HG03135 (cell line): ENCODE data around the gene SLC25A26.
"Not testable (repeated sequence)": the region's sequence is repeated elsewhere in the genome, so short reads cannot be mapped to it uniquely, and the experiment has no call there.

Experiments used
- ATAC-seq: cut with Tn5 transposase; IDR thresholded peaks from one replicate; pipeline ENCODE4 v1.9.1; 2021; ENCODE audit warnings: mild to moderate bottlenecking, moderate library complexity; ENCODE audit not compliant: unreplicated experiment

SLC25A26 gene

DNA sequence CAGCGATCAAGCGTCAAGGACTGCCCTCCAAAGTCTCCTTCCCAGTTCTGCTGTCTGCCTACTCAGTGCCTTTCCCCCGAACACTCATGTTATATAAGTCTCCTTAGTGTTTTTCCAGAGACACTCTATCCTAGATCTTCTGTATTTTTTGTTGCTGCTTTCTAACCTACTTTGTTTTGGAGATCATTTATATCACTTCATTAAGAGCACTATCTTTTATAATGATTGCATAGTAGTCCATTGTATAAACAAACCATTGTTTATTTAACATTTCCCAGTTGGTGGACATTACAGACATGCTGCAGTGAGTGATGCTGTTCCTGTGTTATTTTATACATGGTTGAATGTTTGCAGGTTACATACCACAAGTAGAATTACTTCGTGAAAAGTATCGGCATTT is 47.1 kb downstream of the SLC25A26 start:
- ATAC-seq = no peak

DNA sequence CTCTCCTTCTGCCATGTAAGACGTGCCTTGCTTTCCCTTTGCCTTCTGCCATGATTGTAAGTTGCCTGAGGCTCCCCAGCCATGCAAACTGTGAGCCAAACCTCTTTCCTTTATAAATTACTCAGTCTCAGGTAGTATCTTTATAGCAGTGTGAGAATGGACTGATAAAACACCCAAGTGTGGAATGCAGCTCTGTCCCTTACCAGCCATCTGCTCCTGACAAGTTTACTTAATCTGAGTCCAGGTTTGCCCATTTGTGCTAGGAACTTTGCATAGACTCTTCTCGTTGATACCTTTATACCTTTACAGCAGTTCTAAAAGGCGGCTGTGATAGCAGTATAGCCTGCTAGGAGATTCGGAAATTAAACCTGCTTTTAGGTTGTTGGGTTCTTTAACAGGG is 48.1 kb downstream of the SLC25A26 start:
- ATAC-seq = no peak

DNA sequence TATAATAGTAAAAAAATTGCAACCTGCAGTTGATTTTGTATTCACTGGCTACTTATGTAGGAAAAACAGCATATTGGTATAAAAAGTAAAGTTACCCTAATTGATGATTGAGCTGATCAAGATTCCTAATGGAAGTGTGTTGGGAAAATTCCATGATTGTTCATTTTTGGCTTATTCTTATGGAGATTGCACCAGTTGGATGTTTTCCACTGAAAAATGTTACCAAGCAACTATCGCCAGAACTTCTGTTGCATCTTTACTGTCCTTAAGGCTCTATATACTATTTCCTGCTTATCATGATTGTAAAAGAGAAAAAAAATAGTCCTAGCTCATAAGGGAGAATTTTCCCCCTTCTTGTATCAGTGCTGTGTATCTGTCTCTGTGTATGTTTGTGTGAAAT is 48.6 kb downstream of the SLC25A26 start:
- ATAC-seq = no peak

DNA sequence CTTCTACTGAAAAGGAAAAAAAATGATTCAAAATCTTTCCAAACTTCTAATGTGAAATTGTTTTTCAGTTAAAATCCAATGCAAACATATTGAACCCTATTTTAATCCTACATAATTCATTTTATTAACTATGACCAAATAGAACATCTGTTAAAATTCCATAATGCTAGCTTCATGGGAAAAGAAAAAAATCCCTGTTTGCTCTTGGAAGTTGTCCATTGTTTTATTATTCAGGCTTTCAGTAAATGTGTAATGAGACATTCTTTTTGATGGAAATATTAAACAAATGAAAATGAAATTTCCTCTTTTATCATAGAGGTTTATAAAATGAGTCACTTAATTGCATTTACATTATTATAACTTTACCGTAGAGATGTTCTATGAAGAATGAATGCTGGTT is 49.5 kb downstream of the SLC25A26 start:
- ATAC-seq = no peak

DNA sequence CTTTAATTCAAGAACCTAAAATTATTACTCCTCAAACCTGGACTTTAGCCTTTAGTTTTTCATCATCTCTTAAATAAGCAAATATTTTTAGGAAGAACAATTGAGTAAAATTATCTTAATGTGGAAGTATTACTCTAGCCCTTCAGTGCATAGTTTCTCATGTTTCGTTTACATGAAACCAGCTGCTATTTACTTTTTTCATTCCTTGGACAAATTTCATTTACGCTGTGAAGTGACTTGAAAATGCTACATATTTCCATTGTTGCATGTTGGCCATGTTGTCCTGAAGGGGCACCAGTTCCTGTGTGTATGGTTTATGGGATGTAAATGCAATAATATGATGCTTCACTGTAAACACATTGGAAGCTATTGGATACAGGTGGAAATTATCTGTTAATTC is 49.9 kb downstream of the SLC25A26 start:
- ATAC-seq = no peak

DNA sequence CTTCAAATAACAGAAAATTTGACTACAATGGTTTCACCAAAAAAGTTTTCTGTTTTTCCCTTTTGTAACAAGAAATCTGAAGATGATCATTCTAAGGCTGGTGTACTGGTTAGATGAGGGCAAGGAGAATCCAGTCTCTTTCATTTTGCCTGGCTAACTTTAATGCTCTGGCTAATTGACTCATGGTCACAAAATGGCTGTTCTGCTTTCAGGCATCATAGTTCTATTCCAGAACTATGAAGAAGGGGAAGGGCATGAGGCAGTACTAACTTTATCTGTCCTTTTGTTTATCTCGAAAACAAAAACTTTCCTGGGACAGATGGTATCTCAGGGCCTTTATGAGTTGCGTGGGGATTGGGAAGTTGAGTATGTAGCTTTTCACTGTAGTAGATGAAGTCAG is 50.4 kb downstream of the SLC25A26 start:
- no peak for ATAC-seq

DNA sequence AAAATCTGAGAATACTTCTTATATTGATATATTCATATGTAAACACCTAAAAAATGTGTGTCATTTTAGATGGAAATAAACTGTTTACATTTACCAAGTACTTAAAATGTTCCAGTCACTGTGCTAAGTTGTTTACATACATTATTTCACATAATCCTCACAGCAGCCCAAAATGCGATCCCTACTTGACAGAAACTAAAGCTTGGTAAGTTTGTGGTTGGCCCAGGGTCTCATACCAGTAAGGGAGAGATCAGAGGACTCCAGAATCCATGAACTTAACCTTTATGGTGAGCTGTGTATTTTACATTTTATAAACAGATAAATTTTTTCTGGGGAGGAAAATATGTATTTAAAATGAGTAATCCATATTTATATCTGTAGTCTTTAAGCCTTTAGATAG is 51.2 kb downstream of the SLC25A26 start:
- ATAC-seq = no peak

DNA sequence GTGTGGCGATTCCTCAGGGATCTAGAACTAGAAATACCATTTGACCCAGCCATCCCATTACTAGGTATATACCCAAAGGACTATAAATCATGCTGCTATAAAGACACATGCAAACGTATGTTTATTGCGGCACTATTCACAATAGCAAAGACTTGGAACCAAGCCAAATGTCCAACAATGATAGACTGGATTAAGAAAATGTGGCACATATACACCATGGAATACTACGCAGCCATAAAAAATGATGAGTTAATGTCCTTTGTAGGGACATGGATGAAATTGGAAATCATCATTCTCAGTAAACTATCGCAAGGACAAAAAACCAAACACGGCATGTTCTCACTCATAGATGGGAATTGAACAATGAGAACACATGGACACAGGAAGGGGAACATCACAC is 54.0 kb downstream of the SLC25A26 start:
- not testable (repeated sequence) for ATAC-seq

DNA sequence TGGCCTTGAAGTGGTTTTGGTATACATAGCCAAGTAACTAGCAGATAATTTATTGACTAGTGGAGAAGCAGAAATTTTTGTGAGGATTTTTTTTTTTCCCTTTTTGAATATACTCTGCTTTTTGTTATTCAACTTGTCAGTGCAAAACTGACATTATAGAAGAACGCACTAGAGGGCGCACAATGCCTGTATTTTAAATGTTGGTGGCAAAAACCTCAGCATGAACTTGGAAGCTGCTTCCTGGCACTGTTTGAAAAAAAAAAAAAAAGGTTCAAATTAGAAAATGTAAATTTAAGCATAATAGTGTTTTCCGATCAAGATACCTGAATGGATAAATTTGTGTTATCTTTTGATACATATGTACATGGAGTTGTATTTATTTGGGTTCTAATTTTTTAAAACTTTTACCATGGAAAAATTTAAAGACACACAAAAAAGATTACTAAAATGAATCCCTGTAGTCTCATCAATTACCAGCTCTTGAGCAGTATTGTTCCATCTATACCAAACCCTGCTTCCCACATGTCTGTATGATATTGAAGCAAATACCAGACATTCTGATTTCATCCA is 56.0 kb downstream of the SLC25A26 start:
- no peak for ATAC-seq

DNA sequence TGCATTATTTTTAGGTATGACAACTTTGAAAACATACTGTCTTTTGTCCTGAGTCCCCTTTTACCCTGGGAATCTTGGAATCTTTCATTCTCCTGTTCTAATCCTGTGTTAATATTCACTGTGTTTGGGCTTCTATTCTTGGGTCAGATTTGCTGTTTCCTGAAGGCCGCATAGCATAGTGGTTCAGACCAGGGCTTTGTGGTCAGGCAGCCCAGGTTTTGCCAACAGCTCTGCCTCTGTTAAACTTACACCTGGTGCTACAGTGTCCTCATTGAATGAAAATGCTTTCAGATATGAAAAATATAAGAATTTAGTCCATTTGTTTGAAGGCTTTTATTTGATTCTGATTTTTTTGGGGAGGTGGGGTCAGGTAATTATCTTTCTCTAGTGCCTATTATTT is 58.4 kb downstream of the SLC25A26 start:
- ATAC-seq = no peak

DNA sequence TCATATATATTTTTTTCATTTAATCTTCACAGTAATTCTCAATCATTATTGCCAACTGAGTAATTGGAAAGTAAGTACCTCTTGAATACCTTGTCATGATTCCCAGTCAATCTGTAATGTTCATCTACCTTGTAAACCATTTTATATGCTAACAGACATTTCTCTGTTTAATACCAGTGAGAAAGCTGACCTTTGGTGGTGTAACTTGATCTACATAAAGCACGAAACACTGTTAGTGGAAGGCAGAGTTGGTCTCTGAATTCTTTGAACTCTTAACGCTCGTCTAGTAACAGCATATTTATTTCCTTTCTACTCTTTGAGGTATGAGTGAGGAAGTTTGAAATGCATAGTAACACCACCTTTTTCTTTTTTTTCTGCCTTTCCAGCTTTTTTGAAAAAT is 59.5 kb downstream of the SLC25A26 start:
- ATAC-seq = no peak

DNA sequence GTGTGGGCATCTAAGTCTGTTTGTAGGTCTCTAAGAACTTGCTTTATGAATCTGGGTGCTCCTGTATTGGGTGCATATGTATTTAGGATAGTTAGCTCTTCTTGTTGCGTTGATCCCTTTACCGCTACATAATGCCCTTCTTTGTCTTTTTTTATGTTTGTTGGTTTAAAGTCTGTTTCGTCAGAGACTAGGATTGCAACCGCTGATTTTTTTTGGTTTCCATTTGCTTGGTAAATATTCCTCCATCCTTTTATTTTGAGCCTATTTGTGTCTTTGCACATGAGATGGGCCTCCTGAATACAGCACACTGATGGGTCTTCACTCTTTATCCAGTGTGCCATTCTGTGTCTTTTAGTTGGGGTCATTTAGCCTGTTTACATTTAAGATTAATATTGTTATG is 71.1 kb downstream of the SLC25A26 start:
- ATAC-seq = not testable (repeated sequence)

DNA sequence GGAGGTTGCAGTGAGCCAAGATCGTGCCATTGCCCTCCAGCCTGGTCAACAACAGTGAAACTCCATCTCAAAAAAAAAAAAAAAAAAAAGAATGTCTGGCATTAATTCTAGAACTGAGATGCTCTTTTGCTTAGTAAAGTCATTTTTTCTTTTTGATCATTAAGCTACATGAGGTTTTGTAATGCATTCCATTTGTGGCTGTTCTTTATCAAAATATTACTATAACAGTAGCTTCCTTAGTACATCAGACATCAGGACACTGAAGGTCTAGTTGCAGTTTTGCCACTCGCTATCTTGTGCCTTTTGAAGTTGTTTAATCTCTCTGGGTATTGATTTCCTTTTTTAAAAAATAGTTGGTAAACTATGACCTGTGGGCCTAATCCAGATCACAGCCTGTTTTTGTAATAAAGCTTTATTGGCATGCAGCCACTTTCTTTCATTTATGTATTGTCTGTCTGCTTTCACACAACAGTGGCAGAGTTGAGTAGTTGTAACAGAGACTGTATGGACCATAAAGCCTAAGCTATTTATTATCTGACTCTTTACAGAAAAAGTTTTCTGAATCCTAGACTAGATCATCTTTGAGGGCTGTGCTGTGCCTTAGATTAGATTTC is 76.6 kb downstream of the SLC25A26 start:
- no peak for ATAC-seq

DNA sequence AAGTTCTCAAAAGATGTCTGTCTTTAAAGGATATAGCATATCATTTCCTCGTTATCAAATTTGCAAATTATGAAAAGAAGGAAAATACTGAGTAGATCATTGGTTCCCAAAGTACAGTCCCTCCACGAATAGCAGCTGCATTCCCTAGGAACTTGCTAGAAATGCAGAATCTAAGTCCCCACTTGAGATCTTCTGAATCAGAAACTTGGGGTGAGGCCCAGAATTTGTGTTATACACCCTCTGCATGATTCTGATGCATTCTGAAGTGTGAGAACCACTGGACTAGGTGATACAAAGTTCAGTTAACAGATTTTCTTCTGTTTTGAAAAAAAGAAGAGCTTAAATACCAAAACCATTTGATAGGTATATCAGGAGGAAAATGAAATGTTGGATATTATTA is 77.1 kb downstream of the SLC25A26 start:
- no peak for ATAC-seq

DNA sequence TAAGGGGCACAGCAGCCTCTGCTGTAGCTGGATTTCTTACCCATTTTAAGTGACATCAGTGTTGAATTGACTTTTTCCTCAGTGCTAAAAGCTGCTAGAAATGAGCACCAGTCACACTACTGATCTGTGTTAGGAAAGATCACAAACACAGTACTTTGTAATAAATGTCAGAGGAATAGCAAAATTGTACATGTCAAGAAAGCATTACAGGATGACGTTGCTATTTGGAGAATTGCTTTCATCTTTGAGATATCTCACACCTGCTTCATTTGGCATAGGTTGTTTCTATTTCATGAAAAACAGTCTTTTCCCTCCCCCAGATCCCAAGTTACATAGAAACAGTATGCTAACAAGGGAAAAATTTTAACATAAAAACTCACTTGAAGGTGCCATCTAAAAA is 77.8 kb downstream of the SLC25A26 start:
- no peak for ATAC-seq

DNA sequence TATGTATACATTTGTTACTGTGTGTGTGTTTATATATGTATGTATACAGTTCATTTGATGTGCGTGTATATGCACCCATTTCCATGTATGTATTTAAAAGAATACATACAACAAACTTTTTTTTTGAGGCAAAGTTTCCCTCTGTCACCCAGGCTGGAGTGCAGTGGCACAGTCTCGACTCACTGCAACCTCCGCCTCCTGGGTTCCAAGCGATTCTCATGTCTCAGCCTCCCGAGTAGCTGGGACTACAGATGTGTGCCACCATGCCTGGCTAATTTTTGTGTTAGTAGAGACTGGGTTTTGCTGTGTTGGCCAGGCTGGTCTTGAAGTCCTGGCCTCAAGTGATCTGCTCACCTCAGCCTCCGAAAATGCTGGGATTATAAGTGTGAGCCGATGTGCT is 78.3 kb downstream of the SLC25A26 start:
- not testable (repeated sequence) for ATAC-seq

DNA sequence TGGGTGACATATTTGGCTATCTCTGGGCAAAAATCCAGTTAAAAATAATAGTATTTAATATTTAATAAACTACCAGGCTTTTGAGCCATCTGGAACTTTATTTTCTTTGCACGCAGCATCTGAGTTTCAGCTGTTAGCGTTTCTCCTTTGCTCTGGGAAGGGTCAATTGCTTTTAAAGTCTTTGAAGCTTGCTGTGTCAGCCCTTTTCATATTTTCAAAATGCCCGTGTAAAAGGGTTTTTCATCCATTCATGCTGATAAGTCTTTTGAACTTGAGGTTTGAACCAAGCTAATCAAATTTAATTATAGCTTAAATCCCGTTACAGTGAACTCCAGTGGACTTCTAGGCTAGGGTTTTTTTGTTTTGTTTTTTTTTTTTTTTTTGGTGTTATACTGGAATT is 79.1 kb downstream of the SLC25A26 start:
- no peak for ATAC-seq

DNA sequence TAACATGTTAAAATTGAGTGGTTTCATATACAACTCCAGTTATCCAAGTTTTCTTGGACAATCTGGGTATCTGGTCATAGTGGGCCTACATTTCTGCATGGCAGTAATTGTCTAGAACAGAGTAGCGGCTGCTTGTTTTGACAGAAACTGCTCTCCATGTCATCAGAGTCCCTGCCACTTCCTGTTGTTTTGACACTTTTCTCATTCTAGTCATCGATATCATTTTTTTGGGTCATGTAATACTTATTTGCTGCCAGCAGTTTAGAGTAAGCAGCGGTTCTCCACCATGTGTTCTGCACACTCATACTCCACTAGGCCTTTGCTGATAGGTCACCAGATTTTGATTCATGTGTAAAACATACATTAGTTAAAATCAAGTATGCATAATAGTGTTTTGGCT is 81.5 kb downstream of the SLC25A26 start:
- ATAC-seq = peak; percentile 80

DNA sequence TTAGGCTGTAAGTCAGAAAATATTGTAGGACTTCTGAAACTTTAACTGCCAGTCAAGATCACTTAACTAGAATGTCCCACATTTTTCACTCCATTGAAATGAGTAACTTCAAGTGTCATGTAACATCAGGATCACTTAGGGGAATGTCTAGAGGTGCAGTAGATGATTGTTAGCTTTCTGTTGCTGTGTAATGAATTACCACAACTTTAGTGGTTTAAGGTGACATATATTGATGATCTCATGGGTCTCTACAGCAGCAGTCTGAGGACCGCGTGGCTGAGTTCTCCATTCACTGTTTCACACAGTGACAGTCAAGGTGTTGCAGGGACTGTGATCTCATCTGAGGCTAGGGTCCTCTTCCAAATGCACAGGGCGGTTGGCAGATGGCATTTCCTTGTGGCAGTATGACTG is 82.7 kb downstream of the SLC25A26 start:
- ATAC-seq = peak; percentile 80

DNA sequence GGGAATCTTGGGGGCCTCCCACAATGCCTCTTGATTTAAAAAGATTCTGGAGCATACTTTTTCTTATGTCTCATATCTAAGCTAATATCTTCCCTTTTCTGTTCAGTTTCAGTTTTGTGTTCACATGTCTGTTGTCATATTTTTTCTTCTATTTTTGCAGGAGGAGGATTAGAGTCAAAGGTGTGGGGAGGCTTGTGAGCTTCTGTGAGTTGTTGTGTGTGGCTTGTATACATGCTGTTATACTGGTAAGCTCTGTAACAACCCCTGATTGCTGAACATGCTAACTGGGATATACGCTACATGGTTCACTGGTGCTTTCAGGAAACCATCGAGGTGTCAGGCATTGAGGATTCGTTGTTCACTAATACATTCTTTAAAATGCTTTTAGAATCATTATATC is 83.5 kb downstream of the SLC25A26 start:
- ATAC-seq = no peak

DNA sequence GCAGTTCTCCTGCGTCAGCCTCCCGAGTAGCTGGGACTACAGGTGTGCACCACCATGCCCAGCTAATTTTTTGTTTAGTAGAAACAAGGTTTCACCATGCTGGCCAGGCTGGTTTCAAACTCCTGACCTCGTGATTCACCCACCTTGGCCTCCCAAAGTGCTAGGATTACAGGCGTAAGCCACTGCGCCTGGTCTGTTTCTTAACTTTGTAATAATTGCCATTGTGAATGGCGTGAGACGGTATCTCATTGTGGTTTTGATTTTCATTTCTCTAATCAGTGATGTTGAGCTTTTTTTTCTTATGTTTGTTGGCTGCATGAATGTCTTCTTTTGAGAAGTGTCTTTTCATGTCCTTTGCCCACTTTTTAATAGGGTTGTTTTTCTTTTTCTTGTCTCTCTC is 85.3 kb downstream of the SLC25A26 start:
- not testable (repeated sequence) for ATAC-seq

DNA sequence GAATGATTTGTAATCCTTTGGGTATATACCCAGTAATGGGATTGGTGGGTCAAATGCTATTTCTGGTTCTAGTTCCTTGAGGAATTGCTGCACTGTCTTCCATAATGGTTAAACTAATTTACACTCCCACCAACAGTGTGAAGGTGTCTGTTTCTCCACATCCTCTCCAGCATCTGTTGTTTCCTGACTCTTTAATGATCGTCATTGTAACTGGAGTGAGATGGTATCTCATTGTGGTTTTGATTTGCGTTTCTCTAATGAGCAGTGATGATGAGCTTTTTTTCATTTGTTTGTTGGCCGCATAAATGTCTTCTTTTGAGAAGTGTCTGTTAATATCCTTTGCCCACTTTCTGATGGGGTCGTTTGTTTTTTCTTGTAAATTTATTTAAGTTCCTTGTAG is 86.2 kb downstream of the SLC25A26 start:
- not testable (repeated sequence) for ATAC-seq

DNA sequence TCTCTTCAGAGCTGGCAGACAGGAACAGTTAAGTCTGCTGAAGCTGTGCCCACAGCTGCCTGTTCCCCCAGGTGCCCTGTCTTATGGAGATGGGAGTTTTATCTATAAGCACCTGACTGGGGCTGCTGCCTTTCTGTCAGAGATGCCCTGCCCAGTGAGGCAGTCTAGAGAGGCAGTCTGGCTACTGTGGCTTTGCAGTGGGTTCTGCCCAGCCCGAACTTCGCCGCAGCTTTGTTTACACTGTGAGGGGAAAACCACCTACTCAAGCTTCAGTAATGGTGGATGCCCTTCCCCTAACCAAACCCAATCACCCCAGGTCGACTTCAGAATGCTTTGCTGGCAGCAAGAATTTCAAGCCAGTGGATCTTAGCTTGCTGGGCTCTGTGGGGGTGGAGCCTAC is 91.2 kb downstream of the SLC25A26 start:
- ATAC-seq = no peak
